8988T (cell line): Measurements from ENCODE around the gene UGT2B11.
"Not testable (repeated sequence)": the region's sequence is repeated elsewhere in the genome, so short reads cannot be mapped to it uniquely, and the experiment has no call there.

Source experiments
- DNase-seq: peaks from one replicate; pipeline ENCODE4 v3.0.0; 2011

The UGT2B11 gene

DNA sequence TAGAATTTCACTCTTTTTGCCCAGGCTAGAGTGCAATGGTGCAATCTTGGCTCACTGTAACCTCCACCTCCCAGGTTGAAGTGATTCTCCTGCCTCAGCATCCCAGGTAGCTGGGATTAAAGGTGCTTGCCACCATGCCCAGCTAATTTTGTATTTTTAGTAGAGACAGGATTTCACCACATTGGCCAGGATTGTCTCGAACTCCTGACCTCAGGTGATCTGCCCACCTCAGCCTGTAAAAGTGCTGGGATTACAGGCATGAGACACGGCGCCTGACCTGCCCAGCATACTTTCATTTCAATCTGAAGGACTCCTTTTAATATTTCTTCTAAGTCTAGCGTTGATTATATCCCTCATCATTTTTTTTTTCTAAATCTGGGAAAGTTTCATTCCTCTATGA lies 45.4 kb downstream of the UGT2B11 start:
- DNase-seq: not testable (repeated sequence)

DNA sequence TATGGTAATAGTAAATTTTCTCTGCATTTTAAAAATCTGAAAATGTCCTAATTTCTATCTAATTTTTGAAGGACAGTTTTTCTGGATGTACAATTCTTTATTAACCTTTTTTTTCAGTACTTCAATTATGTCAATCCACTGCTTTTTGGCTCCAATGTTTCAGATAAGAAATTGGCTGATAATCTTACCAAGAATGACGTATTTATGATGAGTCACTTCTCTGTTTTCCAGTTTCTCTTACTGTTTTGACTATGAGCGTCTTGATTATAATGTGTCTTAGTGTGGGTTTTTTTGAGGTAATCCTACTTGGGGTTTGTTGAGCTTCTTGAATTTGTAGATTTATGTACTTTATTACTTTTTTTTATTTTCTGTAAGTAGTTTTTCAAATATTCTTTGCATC lies 47.2 kb downstream of the UGT2B11 start:
- no peak for DNase-seq

DNA sequence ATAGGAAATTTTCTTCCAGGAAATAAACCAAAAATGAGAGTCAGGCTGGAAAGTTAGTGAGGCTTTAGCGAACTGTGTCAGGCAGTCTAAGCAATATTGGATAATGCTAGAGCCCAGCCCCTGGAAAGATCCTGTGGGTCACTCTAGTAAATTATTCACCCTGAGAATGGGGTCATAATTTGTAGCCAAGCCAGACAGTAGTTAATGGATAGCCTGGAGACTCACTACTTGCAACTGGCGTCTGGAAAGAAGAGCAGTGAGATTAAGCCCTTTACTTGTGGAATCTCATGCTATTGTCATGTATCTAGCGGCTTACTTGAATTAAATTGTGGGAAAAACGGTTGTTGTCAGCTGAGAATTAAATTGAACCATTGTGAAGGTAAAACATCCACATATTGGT lies 48.2 kb downstream of the UGT2B11 start:
- not testable (repeated sequence) for DNase-seq

DNA sequence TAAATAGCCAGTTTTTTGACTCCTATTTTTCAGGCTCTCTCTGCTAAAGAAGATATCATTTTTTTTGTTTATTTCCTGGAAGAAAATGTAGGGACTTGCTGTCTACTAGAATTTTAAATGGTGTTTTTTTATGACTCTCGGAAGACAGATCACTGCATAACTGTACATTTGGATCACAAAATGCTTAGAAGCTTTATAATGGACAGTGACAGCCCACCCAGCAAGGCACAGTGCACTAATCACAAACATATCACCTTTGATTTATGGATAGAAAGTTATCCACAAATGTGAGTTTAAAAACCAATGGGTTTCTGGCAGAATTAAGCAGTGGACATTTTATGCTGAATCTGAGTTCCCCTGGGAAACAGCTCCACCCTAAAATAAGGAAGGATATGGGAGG lies 48.8 kb downstream of the UGT2B11 start:
- not testable (repeated sequence) for DNase-seq

DNA sequence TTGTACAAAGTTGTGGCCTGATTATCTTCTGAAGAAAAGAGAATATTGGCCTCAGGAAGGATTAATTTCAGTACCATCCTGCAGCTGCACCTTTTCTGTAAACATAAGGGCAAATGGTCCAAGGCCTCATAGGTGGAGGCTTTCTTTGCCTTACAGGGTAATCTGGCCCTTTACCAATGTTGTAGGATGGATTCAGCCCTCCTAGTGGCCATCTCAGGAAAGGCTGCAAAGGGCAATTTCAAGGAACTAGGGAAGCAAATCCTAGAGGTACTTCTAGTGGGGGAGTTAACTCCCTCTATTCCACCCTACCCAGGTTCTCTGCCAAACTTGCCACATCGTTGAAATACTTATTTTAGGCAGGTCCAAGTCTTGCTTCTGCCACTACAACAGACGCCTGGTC lies 57.6 kb downstream of the UGT2B11 start:
- no peak for DNase-seq

DNA sequence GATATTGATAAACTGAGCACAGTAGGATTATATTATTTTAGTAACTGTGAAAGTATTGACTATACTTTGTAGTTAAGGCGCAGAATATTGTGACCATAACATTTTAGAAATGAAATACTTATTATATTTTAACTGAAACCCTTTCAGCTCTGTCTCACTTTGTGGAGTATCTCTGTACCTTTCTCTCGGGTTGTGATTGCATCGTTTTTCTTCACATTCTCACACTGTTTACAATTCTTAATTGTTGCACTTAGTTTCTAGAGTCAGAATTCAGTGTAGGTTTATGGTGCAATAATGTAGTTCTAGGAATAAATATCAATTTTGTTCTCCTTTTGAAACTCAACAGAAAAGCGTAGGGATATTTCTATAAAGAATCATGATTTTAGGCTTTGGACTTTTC lies 60.5 kb downstream of the UGT2B11 start:
- DNase-seq: no peak
